Measurements from ENCODE around the gene TSSK2.

DNA sequence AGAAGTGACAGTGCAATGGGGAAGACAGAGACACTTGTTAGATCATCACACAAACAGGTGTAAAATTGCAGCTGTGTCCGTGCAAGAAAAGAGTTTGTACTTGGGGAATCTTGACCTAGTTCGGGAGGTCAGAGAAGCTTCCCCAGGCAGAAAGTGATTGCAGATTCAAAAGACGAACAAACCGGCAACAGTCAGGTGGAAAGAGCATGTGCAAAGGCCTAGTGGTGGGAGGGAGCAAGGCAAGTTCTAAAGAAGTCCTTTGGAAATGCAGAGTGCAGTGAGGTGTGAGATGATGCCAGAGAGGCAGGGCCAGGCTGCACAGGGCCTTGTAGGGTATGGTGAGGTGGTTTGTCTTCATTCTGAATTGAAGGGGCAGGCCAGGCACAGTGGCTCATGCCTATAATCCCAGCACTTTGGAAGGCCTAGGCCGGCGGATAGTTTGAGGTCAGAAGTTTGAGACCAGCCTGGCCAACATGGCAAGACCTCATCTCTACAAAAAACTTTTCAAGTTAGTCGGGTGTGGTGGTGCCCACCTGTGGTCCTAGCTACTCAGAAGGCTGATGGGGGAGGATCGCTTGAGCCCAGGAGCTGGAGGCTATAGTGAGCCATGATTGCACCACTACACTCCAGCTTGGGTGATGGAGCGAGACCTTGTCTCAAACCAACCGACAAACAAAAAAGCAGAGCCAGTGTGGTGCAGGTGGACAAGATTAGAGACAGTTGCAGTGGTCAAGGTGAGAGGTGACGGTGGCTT is 15.3 kb downstream of the TSSK2 start:
- TF ChIP-seq, protein P1, sequence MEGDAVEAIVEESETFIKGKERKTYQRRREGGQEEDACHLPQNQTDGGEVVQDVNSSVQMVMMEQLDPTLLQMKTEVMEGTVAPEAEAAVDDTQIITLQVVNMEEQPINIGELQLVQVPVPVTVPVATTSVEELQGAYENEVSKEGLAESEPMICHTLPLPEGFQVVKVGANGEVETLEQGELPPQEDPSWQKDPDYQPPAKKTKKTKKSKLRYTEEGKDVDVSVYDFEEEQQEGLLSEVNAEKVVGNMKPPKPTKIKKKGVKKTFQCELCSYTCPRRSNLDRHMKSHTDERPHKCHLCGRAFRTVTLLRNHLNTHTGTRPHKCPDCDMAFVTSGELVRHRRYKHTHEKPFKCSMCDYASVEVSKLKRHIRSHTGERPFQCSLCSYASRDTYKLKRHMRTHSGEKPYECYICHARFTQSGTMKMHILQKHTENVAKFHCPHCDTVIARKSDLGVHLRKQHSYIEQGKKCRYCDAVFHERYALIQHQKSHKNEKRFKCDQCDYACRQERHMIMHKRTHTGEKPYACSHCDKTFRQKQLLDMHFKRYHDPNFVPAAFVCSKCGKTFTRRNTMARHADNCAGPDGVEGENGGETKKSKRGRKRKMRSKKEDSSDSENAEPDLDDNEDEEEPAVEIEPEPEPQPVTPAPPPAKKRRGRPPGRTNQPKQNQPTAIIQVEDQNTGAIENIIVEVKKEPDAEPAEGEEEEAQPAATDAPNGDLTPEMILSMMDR (conservative IDR thresholded peaks at IDR 0.05; ENCODE audit: low read length): 0 out of 2 replicates have a peak, but pooled peaks have one; percentile 21
- TF ChIP-seq EZH2phosphoT487 (IDR thresholded peaks at IDR 0.05; ENCODE audit: borderline replicate concordance, low read depth, low read length): no peak
